K562 (cell line): ENCODE results near the gene ADRB2. TPM values are rescaled to one million over a fixed set of nuclear protein-coding genes. Genes with fewer than 3 reads are reported as not detected.

Source experiments
- ATAC-seq: fragments of 200-7000 bp; cut with Tn5 transposase; 3 replicates; pipeline ENCODE4 v1.9.1; 2020; ENCODE audit warnings: moderate library complexity
- BruUV-seq: library from RNA; stranded (reverse); fragments of 400-500 nt; replicated peaks from 2 replicates; lab custom pipeline; 2021; lab: Mats Ljungman, UMichigan
- CTCF ChIA-PET: fragments of 300-600 bp; formaldehyde crosslinking; extraction: SDS; loops from one replicate; lab custom pipeline; 2021; ENCODE audit warnings: low intra/inter-chr PET ratio; lab: Yijun Ruan, JAX
- POLR2A ChIA-PET: fragments of 300-600, 350-650 bp; sonication (Branson Sonifier 250); formaldehyde crosslinking; extraction: SDS; loops from one replicate; lab custom pipeline; 2021; ENCODE audit warnings: antibody characterized with exemption, inconsistent platforms; lab: Yijun Ruan, JAX
- DNase-seq, 4 experiments: peaks; one replicate each; pipeline versions ENCODE4 v3.0.0 to v3.0.0-alpha.2; 2011 to 2018; ENCODE audit warnings: low spot score in 3 of 4, mixed read lengths in 3 of 4; ENCODE audit errors: extremely low read depth in 1 of 4
- FAIRE-seq: peaks from 2 replicates; lab custom pipeline; 2011; peaks lifted over from hg19 to GRCh38; lab: Jason Lieb, UNC
- H2AFZ ChIP-seq: 2 replicates; pipeline ENCODE4 v1.6.0; 2011; ENCODE audit warnings: low read depth, low read length, control low read depth, inconsistent platforms
- H3K27ac ChIP-seq: fragments of 200-600 bp; 3 replicates; pipeline ENCODE4 v1.8.0; 2011; ENCODE audit warnings: low read depth, mild to moderate bottlenecking, control low read depth, inconsistent platforms, low read length, moderate library complexity, mixed read lengths; ENCODE audit errors: extremely low read depth
- H3K27me3 ChIP-seq, 2 experiments: fragments of 300-600 bp in 1 of 2; 2 replicates in 1 of 2; 3 replicates in 1 of 2; pipeline versions ENCODE4 v1.6.0 to v1.8.0; 2011; ENCODE audit warnings: inconsistent platforms in 2 of 2, low read length in 2 of 2, mild to moderate bottlenecking in 1 of 2, mixed read lengths in 1 of 2, moderate library complexity in 1 of 2; ENCODE audit not compliant: control insufficient read depth in 2 of 2, insufficient read depth in 2 of 2
- H3K36me3 ChIP-seq: fragments of 300-600 bp; 3 replicates; pipeline ENCODE4 v1.8.0; 2011; ENCODE audit warnings: mild to moderate bottlenecking, low read length, inconsistent platforms; ENCODE audit not compliant: control insufficient read depth, insufficient read depth
- H3K4me1 ChIP-seq, 2 experiments: fragments of 200-600 bp in 1 of 2; replicated peaks in 1 of 2; 2 replicates in 1 of 2; 3 replicates in 1 of 2; pipeline versions ENCODE4 v1.5.1 to v1.8.0; 2011; ENCODE audit warnings: inconsistent platforms in 2 of 2, low read length in 2 of 2, mild to moderate bottlenecking in 1 of 2, mixed read lengths in 1 of 2, moderate library complexity in 1 of 2; ENCODE audit not compliant: control insufficient read depth in 2 of 2, insufficient read depth in 2 of 2
- H3K4me2 ChIP-seq: 2 replicates; pipeline ENCODE4 v1.6.1; 2011; ENCODE audit warnings: low read length, control low read depth, inconsistent platforms, mixed read lengths; ENCODE audit not compliant: insufficient read depth
- H3K4me3 ChIP-seq: fragments of 200-600 bp; sonication (generic), shearing (Covaris generic); 2 replicates; pipeline ENCODE4 v1.5.1; 2016; ENCODE audit warnings: control low read depth, inconsistent platforms
- H3K79me2 ChIP-seq: fragments of 200-600 bp; 3 replicates; pipeline ENCODE4 v1.8.0; 2011; ENCODE audit warnings: low read length, inconsistent platforms; ENCODE audit not compliant: control insufficient read depth, insufficient read depth
- H3K9ac ChIP-seq, 2 experiments: 2 replicates each; pipeline versions ENCODE4 v1.6.0 to v1.6.1; 2011; ENCODE audit warnings: low read depth in 2 of 2, low read length in 2 of 2, control low read depth in 1 of 2, inconsistent platforms in 1 of 2, mild to moderate bottlenecking in 1 of 2, mixed read lengths in 1 of 2; ENCODE audit not compliant: insufficient read depth in 1 of 2
- H3K9me1 ChIP-seq: one replicate; pipeline ENCODE4 v1.6.0; 2011; ENCODE audit warnings: inconsistent platforms, mild to moderate bottlenecking, low read length, moderate library complexity; ENCODE audit not compliant: control insufficient read depth, insufficient read depth
- H3K9me3 ChIP-seq: replicated peaks from 2 replicates; pipeline ENCODE4 v1.5.1; 2011; ENCODE audit warnings: low read depth, low read length, inconsistent platforms; ENCODE audit not compliant: control insufficient read depth, insufficient read depth
- H4K20me1 ChIP-seq: replicated peaks from 2 replicates; pipeline ENCODE4 v1.6.1; 2011; ENCODE audit warnings: low read length, inconsistent platforms, mixed read lengths; ENCODE audit not compliant: control insufficient read depth, insufficient read depth
- ADNP ChIP-seq: fragments of 200-800 bp; sonication (Bioruptor generic); IDR thresholded peaks from 2 replicates; pipeline ENCODE4 v1.6.1; 2016; ENCODE audit warnings: missing genetic modification characterization, missing compliant biosample characterization
- KAT7 ChIP-seq: sonication (generic); formaldehyde crosslinking; IDR thresholded peaks from 2 replicates; pipeline ENCODE4 v1.8.0; 2022; ENCODE audit warnings: missing genetic modification reagents, mild to moderate bottlenecking, borderline replicate concordance
- KDM5B ChIP-seq: fragments of 200-600 bp; sonication (generic); IDR thresholded peaks from 2 replicates; pipeline ENCODE4 v1.6.1; 2012; ENCODE audit warnings: low read depth, mild to moderate bottlenecking, moderate library complexity, low read length, control low read depth, inconsistent platforms; ENCODE audit not compliant: insufficient replicate concordance
- LCOR ChIP-seq: sonication (generic); formaldehyde crosslinking; IDR thresholded peaks from 2 replicates; pipeline ENCODE4 v1.8.0; 2022; ENCODE audit warnings: mild to moderate bottlenecking, missing genetic modification reagents
- MEIS2 ChIP-seq: fragments of 450-650 bp; IDR thresholded peaks from 2 replicates; pipeline ENCODE4 v1.6.1; 2014; ENCODE audit warnings: mild to moderate bottlenecking; ENCODE audit not compliant: partially characterized antibody
- NFRKB ChIP-seq: fragments of 450-650 bp; IDR thresholded peaks from 2 replicates; pipeline ENCODE4 v1.6.1; 2016; ENCODE audit warnings: low read depth
- POLR2H ChIP-seq: IDR thresholded peaks from 2 replicates; pipeline ENCODE4 v1.6.1; 2016; ENCODE audit warnings: missing genetic modification characterization, low read depth, mild to moderate bottlenecking, control low read depth, missing compliant biosample characterization, moderate library complexity
- SETDB1 ChIP-seq: IDR thresholded peaks from one replicate; pipeline ENCODE4 v1.6.1; 2012; ENCODE audit warnings: low read length, control low read depth, inconsistent platforms
- SREBF2 ChIP-seq: sonication (generic); formaldehyde crosslinking; IDR thresholded peaks from 2 replicates; pipeline ENCODE4 v1.4.0; 2020; ENCODE audit warnings: mild to moderate bottlenecking, missing genetic modification reagents
- U2AF1 ChIP-seq: fragments of 200-400 bp; formaldehyde crosslinking; optimal IDR thresholded peaks from 2 replicates; pipeline ENCODE3; 2017; ENCODE audit warnings: mild to moderate bottlenecking, low read depth, low read length, moderate library complexity
- ZNF316 ChIP-seq: fragments of 450-650 bp; IDR thresholded peaks from 2 replicates; pipeline ENCODE4 v1.6.1; 2016
- ZNF518B ChIP-seq: fragments of 250-450 bp; sonication (Bioruptor Pico); IDR thresholded peaks from 2 replicates; pipeline ENCODE4 v1.5.0; 2021; ENCODE audit warnings: mild to moderate bottlenecking, moderate library complexity
- ZNF780A ChIP-seq: fragments of 250-450 bp; sonication (Bioruptor Pico); IDR thresholded peaks from 2 replicates; pipeline ENCODE4 v1.5.0; 2021; ENCODE audit warnings: mild to moderate bottlenecking
- WGBS: fragments of 100-300 bp; shearing (Covaris generic); methylation state at CpG from one replicate; pipeline ENCODE4 v1.1.6; 2016; ENCODE audit warnings: low coverage, mixed read lengths; ENCODE audit not compliant: insufficient coverage; ENCODE audit errors: missing lambda C conversion rate; 5-methylcytosine and 5-hydroxymethylcytosine counted together
- in situ Hi-C: fragments of 300-500 bp; cut with MboI; formaldehyde crosslinking; loops from 4 replicates; pipeline ENCODE4 v1.15.0; 2018; ENCODE audit warnings: inconsistent platforms, mixed read lengths
- intact Hi-C: fragments of 100-400 bp; cut with micrococcal nuclease; formaldehyde crosslinking; loops from 2 replicates; pipeline ENCODE4 v1.14.2; 2022
- polyA plus RNA-seq, 8 experiments: library from polyadenylated mRNA; depleted of rRNA in 4 of 8; stranded (reverse) in 5 of 8; unstranded in 3 of 8; fragments of >200 nt; fragmentation: Nextera tagmentation in 2 of 8; fragmentation: Illumina TruSeq in 1 of 8; extraction: Ambion mirVana in 2 of 8; extraction: Trizol in 1 of 8; gene quantifications; 2 replicates each; pipeline versions ENCODE4 v1.2.1 to v1.2.3, GENCODE V29; 2011 to 2014; ENCODE audit warnings: inconsistent platforms in 1 of 8, missing spikeins in 1 of 8
- total RNA-seq, 7 experiments: library from RNA; depleted of rRNA in 6 of 7; stranded (reverse); fragments of >200 nt in 6 of 7; fragmentation: Illumina TruSeq in 2 of 7; extraction: Trizol in 2 of 7; gene quantifications; 2 replicates each; pipeline versions ENCODE4 v1.2.1 to v1.2.3, GENCODE V29; 2011 to 2021; ENCODE audit warnings: low replicate concordance in 1 of 7
- TF ChIP-seq, protein P1 (sequence below): sonication (generic); IDR thresholded peaks from 2 replicates; pipeline ENCODE4 v1.6.1; 2016
- TF ChIP-seq, protein P2 (sequence below): sonication (generic); formaldehyde crosslinking; IDR thresholded peaks from 2 replicates; pipeline ENCODE4 v1.9.0; 2022; ENCODE audit warnings: mild to moderate bottlenecking, missing genetic modification reagents
- TF ChIP-seq, protein P3 (sequence below): fragments of 450-650 bp; formaldehyde crosslinking; IDR thresholded peaks from 2 replicates; pipeline ENCODE4 v1.4.0; 2020; ENCODE audit warnings: mild to moderate bottlenecking, mixed read lengths

Gene ADRB2
- total and polyA plus RNA-seq, 9 of the 15 experiments (the other 6 are each of a cell fraction or from before 2014, with no cell fraction given): 0.01 to 0.18 (median 0.04) TPM; not detected in 2

GRCh38 chr5:148839960-148840359 is 13.5 kb downstream of the ADRB2 start (continued):
- TF ChIP-seq ZNF518B (CRISPR knock-in tag) (no peak), MEIS2 (no peak)
- TF ChIP-seq, protein P1, sequence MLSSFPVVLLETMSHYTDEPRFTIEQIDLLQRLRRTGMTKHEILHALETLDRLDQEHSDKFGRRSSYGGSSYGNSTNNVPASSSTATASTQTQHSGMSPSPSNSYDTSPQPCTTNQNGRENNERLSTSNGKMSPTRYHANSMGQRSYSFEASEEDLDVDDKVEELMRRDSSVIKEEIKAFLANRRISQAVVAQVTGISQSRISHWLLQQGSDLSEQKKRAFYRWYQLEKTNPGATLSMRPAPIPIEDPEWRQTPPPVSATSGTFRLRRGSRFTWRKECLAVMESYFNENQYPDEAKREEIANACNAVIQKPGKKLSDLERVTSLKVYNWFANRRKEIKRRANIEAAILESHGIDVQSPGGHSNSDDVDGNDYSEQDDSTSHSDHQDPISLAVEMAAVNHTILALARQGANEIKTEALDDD: no peak

GRCh38 chr5:148840531-148840930 is 14.1 kb downstream of the ADRB2 start:
- FAIRE-seq (no peak), DNase-seq (no peak), ATAC-seq (no peak)
- ChIA-PET CTCF (interaction anchor here (0.6 kb wide), 1 partner anchor 1202 kb away, joined by 3 read pairs; no protein-coding TSS in a partner anchor), POLR2A (no interaction called here)
- no peaks in the 10 kb centered on the region for H3K79me2 ChIP-seq
- 0% methylated on average over 1 of the region's 1 CpG for whole genome bisulfite sequencing
- H3K4me1 ChIP-seq: no peaks in the 10 kb centered on the region
- TF ChIP-seq ADNP (tag) (no peak), U2AF1 (no peak), LCOR (CRISPR knock-in tag) (no peak), NFRKB (no peak), ZNF316 (no peak), SREBF2 (CRISPR knock-in tag) (no peak), ZNF780A (CRISPR knock-in tag) (no peak), SETDB1 (no peak), POLR2H (tag) (no peak), KDM5B (no peak), KAT7 (CRISPR knock-in tag) (no peak)
- TF ChIP-seq, protein P2, sequence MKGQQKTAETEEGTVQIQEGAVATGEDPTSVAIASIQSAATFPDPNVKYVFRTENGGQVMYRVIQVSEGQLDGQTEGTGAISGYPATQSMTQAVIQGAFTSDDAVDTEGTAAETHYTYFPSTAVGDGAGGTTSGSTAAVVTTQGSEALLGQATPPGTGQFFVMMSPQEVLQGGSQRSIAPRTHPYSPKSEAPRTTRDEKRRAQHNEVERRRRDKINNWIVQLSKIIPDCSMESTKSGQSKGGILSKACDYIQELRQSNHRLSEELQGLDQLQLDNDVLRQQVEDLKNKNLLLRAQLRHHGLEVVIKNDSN (CRISPR knock-in tag): no peak
- TF ChIP-seq, protein P3, sequence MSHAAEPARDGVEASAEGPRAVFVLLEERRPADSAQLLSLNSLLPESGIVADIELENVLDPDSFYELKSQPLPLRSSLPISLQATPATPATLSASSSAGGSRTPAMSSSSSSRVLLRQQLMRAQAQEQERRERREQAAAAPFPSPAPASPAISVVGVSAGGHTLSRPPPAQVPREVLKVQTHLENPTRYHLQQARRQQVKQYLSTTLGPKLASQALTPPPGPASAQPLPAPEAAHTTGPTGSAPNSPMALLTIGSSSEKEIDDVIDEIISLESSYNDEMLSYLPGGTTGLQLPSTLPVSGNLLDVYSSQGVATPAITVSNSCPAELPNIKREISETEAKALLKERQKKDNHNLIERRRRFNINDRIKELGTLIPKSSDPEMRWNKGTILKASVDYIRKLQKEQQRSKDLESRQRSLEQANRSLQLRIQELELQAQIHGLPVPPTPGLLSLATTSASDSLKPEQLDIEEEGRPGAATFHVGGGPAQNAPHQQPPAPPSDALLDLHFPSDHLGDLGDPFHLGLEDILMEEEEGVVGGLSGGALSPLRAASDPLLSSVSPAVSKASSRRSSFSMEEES (CRISPR knock-in tag): no peak
- no peaks in the 10 kb centered on the region; the same call in 1 of the 2 replicates for H3K9me3 ChIP-seq
- H3K4me2 ChIP-seq: no peak overlapping the region
- H3K9me1 ChIP-seq: no peaks in the 10 kb centered on the region
- H3K9ac ChIP-seq: no peak overlapping the region
- no peak overlapping the region for H3K27ac ChIP-seq
- BruUV-seq: no TSS peak
- intact Hi-C loops (no loop called here), in situ Hi-C loops (no loop called here)
- H3K27me3 ChIP-seq: peaks cover 8 to 27% of the 10 kb centered on the region in 2 experiments; a peak in 4 of 5 replicates
- no peaks in the 10 kb centered on the region for H4K20me1 ChIP-seq
- H2AFZ ChIP-seq: no peak overlapping the region
- H3K4me3 ChIP-seq: no peak overlapping the region
- H3K36me3 ChIP-seq: no peaks in the 10 kb centered on the region
